B cell (primary cell): ENCODE results near the gene COL13A1. TPM values are rescaled to one million over a fixed set of nuclear protein-coding genes. Genes with fewer than 3 reads are reported as not detected.

Experiments
- ATAC-seq: fragments of 200-7000 bp; cut with Tn5 transposase; one replicate; pipeline ENCODE4 v1.10.0; 2021; ENCODE audit warnings: low read depth, mild to moderate bottlenecking, moderate number of reproducible peaks, moderate library complexity
- CTCF ChIA-PET: fragments of 350-600 bp; sonication (Branson Sonifier 250); formaldehyde crosslinking; loops from one replicate; lab custom pipeline; 2021; ENCODE audit warnings: antibody characterized with exemption, inconsistent platforms; lab: Charles Lee
- POLR2A ChIA-PET: fragments of 350-600 bp; sonication (Branson Sonifier 250); formaldehyde crosslinking; loops from one replicate; lab custom pipeline; 2021; ENCODE audit warnings: antibody characterized with exemption; lab: Charles Lee
- DNase-seq: peaks from one replicate; pipeline ENCODE4 v3.0.0; 2013
- H2AFZ ChIP-seq: 2 replicates; pipeline ENCODE4 v1.6.1; 2012; ENCODE audit warnings: mild to moderate bottlenecking, low read depth, low read length; ENCODE audit not compliant: insufficient read depth, poor library complexity, severe bottlenecking
- H3K27ac ChIP-seq, 2 donors: 1 replicate in 1 of 2; 2 replicates in 1 of 2; pipeline ENCODE4 v1.5.1; 2012 to 2013; ENCODE audit warnings: low read length in 2 of 2, mild to moderate bottlenecking in 2 of 2, moderate library complexity in 1 of 2
- H3K27me3 ChIP-seq, 4 experiments: fragments of 200-600 bp in 1 of 4; sonication (generic) in 1 of 4; replicated peaks in 1 of 4; 1 replicate in 2 of 4; 2 replicates in 2 of 4; pipeline versions ENCODE4 v1.6.1 to v1.7.0; 2013 to 2016; ENCODE audit warnings: low read length in 3 of 4, mild to moderate bottlenecking in 2 of 4, mixed read lengths in 1 of 4, moderate library complexity in 1 of 4; ENCODE audit not compliant: insufficient read depth in 4 of 4, control insufficient read depth in 3 of 4; ENCODE audit errors: control extremely low read depth in 1 of 4
- H3K36me3 ChIP-seq, 2 experiments: replicated peaks in 1 of 2; 1 replicate in 1 of 2; 2 replicates in 1 of 2; pipeline versions ENCODE4 v1.6.1 to v1.7.1; 2013; ENCODE audit warnings: low read length in 1 of 2; ENCODE audit not compliant: insufficient read depth in 2 of 2, control insufficient read depth in 1 of 2; ENCODE audit errors: control extremely low read depth in 1 of 2, extremely low read depth in 1 of 2
- H3K4me1 ChIP-seq, 2 donors: fragments of 200-600 bp in 1 of 2; sonication (generic) in 1 of 2; 1 replicate in 1 of 2; 2 replicates in 1 of 2; pipeline versions ENCODE4 v1.5.1 to v1.6.1; 2013 to 2017; ENCODE audit warnings: low read length in 2 of 2; ENCODE audit not compliant: control insufficient read depth in 2 of 2, insufficient read depth in 2 of 2
- H3K4me2 ChIP-seq: replicated peaks from 2 replicates; pipeline ENCODE3; 2012; ENCODE audit warnings: mild to moderate bottlenecking, low read depth, low read length; ENCODE audit not compliant: poor library complexity, severe bottlenecking
- H3K4me3 ChIP-seq, 5 experiments: fragments of 200-600 bp in 1 of 5; sonication (generic) in 1 of 5; 1 replicate in 3 of 5; 2 replicates in 2 of 5; pipeline versions ENCODE4 v1.5.1 to v1.7.0; 2011 to 2016; ENCODE audit warnings: low read length in 4 of 5, mild to moderate bottlenecking in 4 of 5, low read depth in 2 of 5, control low read depth in 1 of 5, moderate library complexity in 1 of 5; ENCODE audit not compliant: insufficient read depth in 1 of 5; ENCODE audit errors: control extremely low read depth in 1 of 5, extremely low read depth in 1 of 5
- H3K79me2 ChIP-seq: fragments of 200-600 bp; sonication (generic); one replicate; pipeline ENCODE4 v1.6.0; 2016; ENCODE audit warnings: low read length; ENCODE audit not compliant: control insufficient read depth, insufficient read depth
- H3K9ac ChIP-seq: fragments of 200-600 bp; sonication (generic); 2 replicates; pipeline ENCODE4 v1.6.1; 2017; ENCODE audit warnings: mild to moderate bottlenecking, low read length, moderate library complexity
- H3K9me3 ChIP-seq, 3 donors: one replicate each; pipeline versions ENCODE4 v1.6.1 to v1.7.1; 2013; ENCODE audit warnings: low read length in 2 of 3; ENCODE audit not compliant: control insufficient read depth in 2 of 3, insufficient read depth in 1 of 3; ENCODE audit errors: control extremely low read depth in 1 of 3
- H4K20me1 ChIP-seq: 2 replicates; pipeline ENCODE4 v1.6.0; 2012; ENCODE audit warnings: mild to moderate bottlenecking, low read length; ENCODE audit not compliant: insufficient read depth, control insufficient read depth, poor library complexity, severe bottlenecking
- H3K27ac Mint-ChIP-seq: one replicate; pipeline ENCODE4 v1.8.0; 2021; ENCODE audit warnings: mixed read lengths
- H3K27me3 Mint-ChIP-seq: one replicate; pipeline ENCODE4 v1.8.0; 2021; ENCODE audit warnings: mixed read lengths
- H3K4me1 Mint-ChIP-seq: one replicate; pipeline ENCODE4 v1.8.0; 2021; ENCODE audit warnings: mixed read lengths
- H3K4me3 Mint-ChIP-seq: one replicate; pipeline ENCODE4 v1.8.0; 2021; ENCODE audit warnings: mixed read lengths
- H3K9me3 Mint-ChIP-seq: one replicate; pipeline ENCODE4 v1.8.0; 2022; ENCODE audit warnings: mixed read lengths; ENCODE audit not compliant: insufficient read depth
- CTCF ChIP-seq: fragments of 200-600 bp; IDR thresholded peaks from one replicate; pipeline ENCODE4 v1.8.0; 2022; ENCODE audit warnings: antibody characterized with exemption, mild to moderate bottlenecking
- EZH2 ChIP-seq: IDR thresholded peaks from 2 replicates; pipeline ENCODE4 v1.6.1; 2012; ENCODE audit warnings: borderline replicate concordance, low read depth, mild to moderate bottlenecking, moderate library complexity, low read length; ENCODE audit not compliant: insufficient read depth, poor library complexity, severe bottlenecking
- WGBS: methylation state at CpG from one replicate; pipeline ENCODE4 v1.1.5; 2013; ENCODE audit warnings: missing lambda C conversion rate; ENCODE audit not compliant: insufficient coverage; 5-methylcytosine and 5-hydroxymethylcytosine counted together
- intact Hi-C: fragments of 100-400 bp; cut with micrococcal nuclease; formaldehyde crosslinking; loops from one replicate; pipeline ENCODE4 v1.10.0; 2022
- polyA plus RNA-seq: library from polyadenylated mRNA; depleted of rRNA; stranded (reverse); fragments of >200 nt; gene quantifications from 2 replicates; pipeline ENCODE4 v1.2.3, GENCODE V29; 2012
- total RNA-seq, 2 donors: library from RNA; stranded (reverse); fragments of 120-200 nt in 1 of 2; gene quantifications; 1 replicate in 1 of 2; 2 replicates in 1 of 2; pipeline versions ENCODE4 v1.2.3 to v1.2.4, GENCODE V29; 2013 to 2022

COL13A1 gene
- total and polyA plus RNA-seq, 2 donors (not counting 1 experiment from before 2014, with no cell fraction given): not detected

GRCh38 chr10:69858201-69858600, 56.5 kb downstream of the COL13A1 start:
- ATAC-seq: no peak
- H3K4me3 ChIP-seq: no peak overlapping the region
- Mint-ChIP-seq H3K27ac (no peak overlapping the region), H3K27me3 (peaks cover 12% of the 10 kb centered on the region), H3K4me1 (no peaks in the 10 kb centered on the region), H3K4me3 (no peak overlapping the region), H3K9me3 (no peaks in the 10 kb centered on the region)
- no peak overlapping the region for H3K27ac ChIP-seq
- H3K27me3 ChIP-seq: no peaks in the 10 kb centered on the region
- TF ChIP-seq EZH2 (no peak), CTCF (no peak)
- intact Hi-C loops: no loop called here
- H3K79me2 ChIP-seq: no peaks in the 10 kb centered on the region
- H3K4me2 ChIP-seq: no peak overlapping the region
- no peak overlapping the region for H3K9ac ChIP-seq
- H2AFZ ChIP-seq: no peak overlapping the region
- H3K9me3 ChIP-seq: no peaks in the 10 kb centered on the region
- H4K20me1 ChIP-seq: no peaks in the 10 kb centered on the region
- H3K4me1 ChIP-seq: no peaks in the 10 kb centered on the region
- POLR2A ChIA-PET: no interaction called here
- 75% methylated on average over 1 of the region's 1 CpG for WGBS
- no peaks in the 10 kb centered on the region for H3K36me3 ChIP-seq
- DNase-seq: no peak
- CTCF ChIA-PET: no interaction called here

GRCh38 chr10:69860271-69860670, 58.6 kb downstream of the COL13A1 start:
- peaks cover 4% of the 10 kb centered on the region for H3K27me3 Mint-ChIP-seq
- WGBS: 16% methylated on average over 6 of the region's 9 CpGs

More at GRCh38 chr10:69860271-69860670, 58.6 kb downstream of the COL13A1 start:
- ChIA-PET CTCF (no interaction called here), POLR2A (no interaction called here)
- no peaks in the 10 kb centered on the region for H4K20me1 ChIP-seq
- no peaks in the 10 kb centered on the region for H3K27me3 ChIP-seq
- H3K9me3 ChIP-seq: no peaks in the 10 kb centered on the region
- H3K4me3 ChIP-seq: no peak overlapping the region
- intact Hi-C loops: no loop called here
- Mint-ChIP-seq H3K4me3 (no peak overlapping the region), H3K9me3 (no peaks in the 10 kb centered on the region), H3K4me1 (no peaks in the 10 kb centered on the region), H3K27ac (no peak overlapping the region)
- no peaks in the 10 kb centered on the region for H3K79me2 ChIP-seq
- no peaks in the 10 kb centered on the region for H3K4me1 ChIP-seq
- H3K9ac ChIP-seq: no peak overlapping the region
- no peak overlapping the region for H2AFZ ChIP-seq
- H3K27ac ChIP-seq: no peak overlapping the region
- no peak for DNase-seq
- no peaks in the 10 kb centered on the region for H3K36me3 ChIP-seq
- no peak for TF ChIP-seq CTCF
- no peak for TF ChIP-seq EZH2
- H3K4me2 ChIP-seq: no peak overlapping the region
- ATAC-seq: no peak
